GM20000 (cell line): ENCODE measurements around the gene ZFP36L1.

Experiments used
- DNase-seq: peaks from one replicate; pipeline ENCODE4 v3.0.0; 2012; ENCODE audit warnings: low spot score
- TF ChIP-seq, protein P1 (sequence below): IDR thresholded peaks from 2 replicates; pipeline ENCODE4 v1.5.1; 2012; ENCODE audit warnings: mild to moderate bottlenecking, control low read depth; ENCODE audit errors: extremely low read depth, missing control alignments

ZFP36L1 gene

DNA sequence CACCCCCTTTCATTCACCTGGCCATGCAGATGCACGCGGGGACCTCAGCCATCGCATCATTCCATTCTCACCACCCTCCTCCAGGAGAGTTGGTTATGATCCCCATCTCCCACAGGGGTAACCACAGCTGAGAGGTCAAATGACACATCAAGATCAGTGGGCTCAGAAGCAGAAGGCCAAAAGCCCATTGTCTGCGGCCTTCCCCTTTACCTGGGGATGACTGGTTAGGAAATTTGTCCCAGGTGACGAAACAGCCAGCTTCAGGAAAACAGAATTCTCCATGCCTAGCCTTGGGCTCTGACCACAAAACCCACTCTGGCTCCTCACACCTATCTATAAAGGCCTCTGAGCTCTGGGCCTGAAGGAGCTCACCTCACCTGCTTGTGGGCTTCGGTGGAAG lies 36.1 kb downstream of the ZFP36L1 start:
- no peak for DNase-seq
- TF ChIP-seq, protein P1, sequence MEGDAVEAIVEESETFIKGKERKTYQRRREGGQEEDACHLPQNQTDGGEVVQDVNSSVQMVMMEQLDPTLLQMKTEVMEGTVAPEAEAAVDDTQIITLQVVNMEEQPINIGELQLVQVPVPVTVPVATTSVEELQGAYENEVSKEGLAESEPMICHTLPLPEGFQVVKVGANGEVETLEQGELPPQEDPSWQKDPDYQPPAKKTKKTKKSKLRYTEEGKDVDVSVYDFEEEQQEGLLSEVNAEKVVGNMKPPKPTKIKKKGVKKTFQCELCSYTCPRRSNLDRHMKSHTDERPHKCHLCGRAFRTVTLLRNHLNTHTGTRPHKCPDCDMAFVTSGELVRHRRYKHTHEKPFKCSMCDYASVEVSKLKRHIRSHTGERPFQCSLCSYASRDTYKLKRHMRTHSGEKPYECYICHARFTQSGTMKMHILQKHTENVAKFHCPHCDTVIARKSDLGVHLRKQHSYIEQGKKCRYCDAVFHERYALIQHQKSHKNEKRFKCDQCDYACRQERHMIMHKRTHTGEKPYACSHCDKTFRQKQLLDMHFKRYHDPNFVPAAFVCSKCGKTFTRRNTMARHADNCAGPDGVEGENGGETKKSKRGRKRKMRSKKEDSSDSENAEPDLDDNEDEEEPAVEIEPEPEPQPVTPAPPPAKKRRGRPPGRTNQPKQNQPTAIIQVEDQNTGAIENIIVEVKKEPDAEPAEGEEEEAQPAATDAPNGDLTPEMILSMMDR = no peak

DNA sequence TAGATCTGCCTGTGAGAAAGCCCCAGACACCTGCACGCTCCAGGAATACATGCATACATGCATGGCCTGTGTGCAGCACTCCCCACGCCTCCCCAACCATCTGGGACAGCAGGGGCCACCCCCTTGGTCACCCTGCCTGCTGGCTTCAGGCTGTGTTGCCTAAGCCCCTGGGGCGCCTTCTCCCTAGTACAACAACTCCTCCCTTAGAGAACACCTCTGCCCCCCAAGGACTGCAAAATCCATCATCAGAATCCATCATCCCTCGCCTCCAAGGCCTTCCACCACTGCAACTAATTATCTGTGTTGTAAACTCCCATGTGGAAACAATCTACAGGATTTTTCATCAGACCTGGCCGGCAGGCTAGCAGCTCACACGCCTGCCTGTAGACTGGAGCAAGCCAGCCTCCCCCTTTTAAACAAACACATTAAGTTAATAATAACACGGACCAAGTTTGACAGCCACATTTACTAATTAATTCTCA lies 36.8 kb downstream of the ZFP36L1 start:
- DNase-seq = no peak
- TF ChIP-seq, protein P1 = no peak

DNA sequence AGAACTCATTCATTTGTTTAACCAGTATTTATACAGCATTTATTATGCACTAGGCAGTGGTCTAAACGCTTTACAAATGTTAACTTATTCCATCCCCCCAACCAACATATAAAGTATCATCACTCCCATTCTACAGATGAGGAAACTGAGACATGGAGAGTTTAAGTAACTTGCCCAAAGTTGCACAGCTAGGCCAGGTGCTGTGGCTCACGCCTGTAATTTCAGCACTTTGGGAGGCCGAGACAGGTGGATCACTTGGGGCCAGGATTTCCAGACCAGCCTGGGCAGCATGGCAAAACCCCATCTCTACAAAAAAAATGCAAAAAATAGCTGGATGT lies 37.9 kb downstream of the ZFP36L1 start:
- no peak for DNase-seq
- TF ChIP-seq, protein P1 = no peak

DNA sequence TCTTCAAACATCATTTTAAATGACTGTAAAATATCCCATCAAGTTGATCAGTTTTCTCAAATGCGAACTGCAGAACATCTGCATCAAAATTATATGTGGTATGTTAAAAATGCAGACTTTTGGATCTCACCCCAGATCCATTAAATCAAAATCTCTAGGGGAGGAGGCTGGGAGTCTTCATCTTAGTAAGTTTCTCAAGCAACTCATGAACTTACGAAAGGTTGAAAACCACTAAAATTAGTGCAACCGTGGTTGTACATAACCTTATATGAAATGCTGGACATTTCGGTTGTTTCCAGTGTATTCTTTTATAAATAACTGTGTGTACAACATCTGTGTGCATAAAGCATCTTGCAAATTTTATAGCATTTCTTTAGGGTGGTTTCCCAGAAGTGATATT lies 39.2 kb downstream of the ZFP36L1 start:
- TF ChIP-seq, protein P1 = no peak
- no peak for DNase-seq

DNA sequence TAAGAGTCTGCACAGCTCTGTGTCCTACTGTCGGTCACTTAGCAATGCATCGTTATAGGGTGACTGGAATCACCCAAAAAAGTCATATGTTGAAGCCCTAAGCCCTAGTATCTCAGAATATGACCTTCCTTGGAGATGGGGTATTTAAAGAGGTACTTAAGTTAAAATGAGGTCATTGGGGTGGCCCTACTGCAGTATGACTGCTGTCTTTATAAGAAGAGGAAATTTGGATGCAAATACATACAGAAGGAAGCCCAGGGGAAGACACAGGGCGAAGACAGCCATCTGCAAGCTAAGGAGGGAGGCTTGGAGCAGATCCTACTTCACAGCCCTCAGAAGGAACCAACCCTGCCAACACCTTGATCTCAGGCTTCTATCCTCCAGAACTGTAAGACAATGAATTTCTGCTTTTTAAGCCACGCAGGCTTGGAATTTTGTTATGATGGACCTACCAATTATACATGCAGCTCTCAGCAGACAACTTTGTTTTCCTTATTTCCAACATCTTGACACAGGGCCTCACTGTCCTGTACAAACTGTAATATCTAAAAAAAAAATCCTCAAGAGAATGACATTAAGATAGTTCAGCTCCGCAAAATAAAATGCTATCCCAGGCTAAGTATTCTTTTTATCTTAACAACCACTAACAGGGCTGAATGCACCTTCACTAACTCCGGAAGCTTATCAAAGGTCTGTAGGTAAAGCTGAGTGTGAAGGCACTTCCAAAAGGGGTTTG lies 40.4 kb downstream of the ZFP36L1 start:
- TF ChIP-seq, protein P1 = no peak
- no peak for DNase-seq

DNA sequence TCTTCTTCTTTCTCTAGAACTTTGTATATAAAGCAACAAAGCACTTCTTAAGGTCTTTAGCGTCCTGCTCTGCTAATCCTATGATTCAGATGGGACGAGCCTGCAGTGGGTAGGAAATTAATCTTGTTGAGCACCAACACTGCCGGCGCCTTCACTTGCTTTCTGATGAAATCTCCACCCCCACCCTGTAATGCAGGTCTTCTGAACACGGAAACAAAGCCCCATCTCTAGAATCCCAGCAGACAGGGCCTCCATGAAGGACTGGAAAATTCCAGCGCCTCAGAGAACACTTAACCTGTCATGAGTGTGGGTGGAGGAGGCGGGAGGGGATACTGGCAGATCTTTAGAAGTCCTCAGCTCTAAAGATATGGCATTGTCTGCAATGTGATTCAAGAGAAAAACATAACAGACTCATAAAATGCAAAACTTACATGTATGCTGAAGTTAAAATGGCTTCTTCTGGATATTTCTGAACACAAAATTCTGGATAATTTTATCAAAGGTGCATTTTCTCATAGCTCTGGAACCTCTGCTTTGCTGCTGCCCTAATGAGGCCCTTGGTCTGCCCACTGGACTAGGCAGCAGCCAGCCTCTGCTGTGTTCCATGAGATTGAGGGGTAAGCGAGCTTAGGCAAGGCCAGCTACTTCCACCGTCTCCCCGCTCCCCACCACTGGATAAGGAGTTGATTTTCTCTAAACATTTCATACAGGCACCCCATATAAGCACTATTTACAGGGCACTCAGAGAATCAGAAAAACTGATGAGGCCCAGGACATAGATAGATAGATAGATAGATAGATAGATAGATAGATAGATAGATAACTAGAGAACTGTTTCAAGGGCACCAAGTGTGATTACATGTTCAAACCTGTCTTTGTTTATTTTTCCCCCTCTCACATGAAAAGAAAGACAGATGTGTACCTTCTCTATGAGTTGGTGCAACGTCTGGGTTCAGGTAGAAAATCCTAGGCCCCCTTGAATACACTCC lies 43.1 kb downstream of the ZFP36L1 start:
- DNase-seq = no peak
- TF ChIP-seq, protein P1 = no peak

DNA sequence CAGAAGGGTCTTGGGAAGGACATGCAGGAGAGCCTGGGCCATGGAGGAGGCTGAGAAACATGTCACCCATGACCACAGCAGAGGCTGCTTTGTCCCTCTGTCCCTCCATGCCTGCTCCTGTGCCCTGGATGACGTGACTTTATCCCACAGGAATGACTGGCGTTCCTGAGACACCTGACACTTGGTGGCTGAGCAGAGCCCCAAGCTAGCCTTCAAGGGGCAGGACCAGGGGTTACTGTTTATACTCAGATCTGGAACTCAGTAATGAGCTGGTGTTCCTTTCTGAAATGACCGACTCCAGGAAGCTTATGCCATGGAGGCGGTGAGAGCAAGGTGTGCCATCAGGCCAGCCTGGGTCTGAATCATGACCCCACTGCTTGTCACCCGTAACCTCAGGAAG lies 44.2 kb downstream of the ZFP36L1 start:
- DNase-seq = no peak
- TF ChIP-seq, protein P1 = no peak
